ENCODE data around the gene SNX8.

The SNX8 gene

GRCh38 chr7:2257651-2258050 lies 56.6 kb downstream of the SNX8 start:
- no peak for TF ChIP-seq CTCF (conservative IDR thresholded peaks at IDR 0.05; ENCODE audit: low read depth, low read length)
- H3K79me2 ChIP-seq (ENCODE audit: insufficient read depth, low read depth) = no peaks in the 10 kb centered on the region
- H3K36me3 ChIP-seq (ENCODE audit: insufficient read depth) = no peaks in the 10 kb centered on the region
- no peak overlapping the region for H3K27ac ChIP-seq
- H4K20me1 ChIP-seq (ENCODE audit: insufficient read depth) = no peaks in the 10 kb centered on the region
- no peak overlapping the region for H3K4me3 ChIP-seq (IDR thresholded peaks at IDR 0.05; ENCODE audit: insufficient read depth, low read depth, low read length)
- H2AFZ ChIP-seq (ENCODE audit: low read depth) = no peak overlapping the region
- H3K4me1 ChIP-seq (ENCODE audit: low read depth, poor library complexity, severe bottlenecking) = no peaks in the 10 kb centered on the region
- H3K9ac ChIP-seq = no peak overlapping the region
- no peaks in the 10 kb centered on the region for H3K27me3 ChIP-seq (ENCODE audit: insufficient read depth, low read depth)
- no peak overlapping the region for H3K4me2 ChIP-seq

- H2AFZ ChIP-seq (ENCODE audit: low read depth) = no peak overlapping the region
- TF ChIP-seq CTCF (conservative IDR thresholded peaks at IDR 0.05; ENCODE audit: low read depth, low read length) = no peak
- H3K27ac ChIP-seq = no peak overlapping the region
- no peaks in the 10 kb centered on the region for H3K36me3 ChIP-seq (ENCODE audit: insufficient read depth)
- no peaks in the 10 kb centered on the region for H3K4me1 ChIP-seq (ENCODE audit: low read depth, poor library complexity, severe bottlenecking)
- no peak overlapping the region for H3K4me3 ChIP-seq (IDR thresholded peaks at IDR 0.05; ENCODE audit: insufficient read depth, low read depth, low read length)
- no peaks in the 10 kb centered on the region for H4K20me1 ChIP-seq (ENCODE audit: insufficient read depth)
- H3K4me2 ChIP-seq = no peak overlapping the region
- no peaks in the 10 kb centered on the region for H3K27me3 ChIP-seq (ENCODE audit: insufficient read depth, low read depth)
- H3K79me2 ChIP-seq (ENCODE audit: insufficient read depth, low read depth) = no peaks in the 10 kb centered on the region
- H3K9ac ChIP-seq = no peak overlapping the region
These were observed 57.1 kb downstream of the SNX8 start for GRCh38 chr7:2257046-2257551.

GRCh38 chr7:2256306-2257045 lies 57.8 kb downstream of the SNX8 start:
- no peak overlapping the region for H3K4me2 ChIP-seq
- no peak overlapping the region for H2AFZ ChIP-seq (ENCODE audit: low read depth)
- H3K79me2 ChIP-seq (ENCODE audit: insufficient read depth, low read depth) = no peaks in the 10 kb centered on the region
- H3K27me3 ChIP-seq (ENCODE audit: insufficient read depth, low read depth) = no peaks in the 10 kb centered on the region
- H3K4me1 ChIP-seq (ENCODE audit: low read depth, poor library complexity, severe bottlenecking) = no peaks in the 10 kb centered on the region
- no peaks in the 10 kb centered on the region for H4K20me1 ChIP-seq (ENCODE audit: insufficient read depth)
- H3K27ac ChIP-seq = no peak overlapping the region
- H3K4me3 ChIP-seq (IDR thresholded peaks at IDR 0.05; ENCODE audit: insufficient read depth, low read depth, low read length) = no peak overlapping the region
- no peak for TF ChIP-seq CTCF (conservative IDR thresholded peaks at IDR 0.05; ENCODE audit: low read depth, low read length)
- no peaks in the 10 kb centered on the region for H3K36me3 ChIP-seq (ENCODE audit: insufficient read depth)
- no peak overlapping the region for H3K9ac ChIP-seq

- H3K9ac ChIP-seq = no peak overlapping the region
- H3K4me2 ChIP-seq = no peak overlapping the region
These were observed 58.8 kb downstream of the SNX8 start for GRCh38 chr7:2255145-2256139.

More at GRCh38 chr7:2255145-2256139, 58.8 kb downstream of the SNX8 start:
- no peaks in the 10 kb centered on the region for H3K27me3 ChIP-seq (ENCODE audit: insufficient read depth, low read depth)
- no peak overlapping the region for H2AFZ ChIP-seq (ENCODE audit: low read depth)
- H3K79me2 ChIP-seq (ENCODE audit: insufficient read depth, low read depth) = no peaks in the 10 kb centered on the region
- no peaks in the 10 kb centered on the region for H3K36me3 ChIP-seq (ENCODE audit: insufficient read depth)
- no peak overlapping the region for H3K27ac ChIP-seq
- no peaks in the 10 kb centered on the region for H3K4me1 ChIP-seq (ENCODE audit: low read depth, poor library complexity, severe bottlenecking)
- H4K20me1 ChIP-seq (ENCODE audit: insufficient read depth) = no peaks in the 10 kb centered on the region
- H3K4me3 ChIP-seq (IDR thresholded peaks at IDR 0.05; ENCODE audit: insufficient read depth, low read depth, low read length) = no peak overlapping the region
- no peak for TF ChIP-seq CTCF (conservative IDR thresholded peaks at IDR 0.05; ENCODE audit: low read depth, low read length)

Measured in KMS-11 (cell line).